Stimulated activated CD8-positive, alpha-beta memory T cell treated with anti-CD3 and anti-CD28 coated beads, Interleukin-12 subunit alpha, Interleukin-12 subunit beta, amount 100 ng/mL, for 1 hour (primary cell): ENCODE data around the gene NOP16.

Source experiments
- DNase-seq: peaks from one replicate; pipeline ENCODE4 v3.0.0-alpha.2; 2020; ENCODE audit warnings: low read depth

NOP16 gene

DNA sequence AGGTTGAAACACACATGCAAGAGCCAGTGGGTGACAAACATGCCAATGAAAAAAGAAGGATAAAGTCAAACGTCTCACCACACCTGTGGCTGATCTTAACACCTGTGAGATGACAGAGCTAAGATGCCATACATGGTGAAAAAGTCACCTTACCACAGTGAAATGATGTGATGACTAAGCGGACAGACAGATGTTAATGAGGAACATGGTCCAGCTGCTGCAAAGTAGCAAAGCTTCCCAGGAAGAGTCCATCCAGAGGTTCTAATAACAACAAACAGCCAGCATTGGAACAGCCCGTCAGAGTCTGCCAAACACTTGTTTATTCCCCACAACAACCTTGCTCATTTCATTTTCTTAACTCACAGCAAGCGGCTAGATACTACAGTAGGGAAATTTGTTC, 28.7 kb downstream of the NOP16 start:
- no peak for DNase-seq

DNA sequence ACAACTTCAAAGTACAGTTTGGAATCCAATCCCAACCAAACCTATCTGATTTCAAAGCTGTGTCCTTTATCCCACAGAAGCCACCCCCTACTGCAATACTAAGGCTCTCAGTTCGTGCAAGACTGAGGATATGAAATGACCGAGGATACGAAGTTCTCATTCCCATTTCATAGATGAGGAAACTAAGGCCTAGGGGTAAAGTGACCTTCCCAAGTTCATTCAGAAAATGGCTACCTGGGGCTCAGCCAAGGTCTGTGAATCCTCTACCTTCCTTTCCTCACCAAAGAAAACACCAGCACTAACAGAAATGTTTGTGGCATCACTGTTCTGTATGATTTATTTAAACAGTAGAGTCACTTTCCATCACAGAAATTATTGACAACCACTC, 32.2 kb downstream of the NOP16 start:
- DNase-seq, result no peak

DNA sequence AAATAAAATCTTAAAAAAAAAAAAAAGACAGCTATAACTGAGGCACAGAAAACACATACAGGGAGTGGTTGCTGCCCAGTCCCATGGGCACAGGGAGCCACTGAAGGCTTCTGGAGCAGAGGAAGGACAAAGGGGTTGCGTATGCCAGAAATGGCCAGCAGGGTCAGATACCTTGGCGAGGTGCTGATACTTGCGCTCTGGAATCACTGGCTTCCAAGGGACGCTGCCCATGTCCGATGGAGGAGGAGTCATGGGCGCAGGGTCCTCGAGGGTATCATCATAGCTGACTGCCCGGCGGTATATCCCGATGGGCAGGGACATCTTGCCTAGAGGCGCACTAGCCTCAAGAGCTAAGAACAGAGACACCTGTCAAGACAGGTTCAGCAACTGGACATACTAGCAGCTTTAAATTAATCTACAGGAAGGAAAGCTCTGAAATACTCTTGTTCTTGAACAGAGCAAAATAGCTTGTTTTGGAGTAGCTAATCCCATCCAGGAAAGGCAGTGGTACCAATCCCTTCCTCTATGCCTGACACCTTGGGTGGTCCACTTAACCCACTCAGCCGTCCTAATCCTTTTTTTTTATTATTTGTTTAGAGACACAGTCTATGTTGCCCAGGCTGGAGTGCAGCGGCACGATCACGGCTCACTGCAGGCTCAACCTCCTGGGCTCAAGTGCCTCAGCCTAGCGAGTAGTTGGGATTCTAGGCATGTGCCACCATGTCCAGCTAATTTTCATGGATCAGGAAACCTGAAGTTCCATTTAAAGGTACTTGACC, 32.8 kb downstream of the NOP16 start:
- no peak for DNase-seq

DNA sequence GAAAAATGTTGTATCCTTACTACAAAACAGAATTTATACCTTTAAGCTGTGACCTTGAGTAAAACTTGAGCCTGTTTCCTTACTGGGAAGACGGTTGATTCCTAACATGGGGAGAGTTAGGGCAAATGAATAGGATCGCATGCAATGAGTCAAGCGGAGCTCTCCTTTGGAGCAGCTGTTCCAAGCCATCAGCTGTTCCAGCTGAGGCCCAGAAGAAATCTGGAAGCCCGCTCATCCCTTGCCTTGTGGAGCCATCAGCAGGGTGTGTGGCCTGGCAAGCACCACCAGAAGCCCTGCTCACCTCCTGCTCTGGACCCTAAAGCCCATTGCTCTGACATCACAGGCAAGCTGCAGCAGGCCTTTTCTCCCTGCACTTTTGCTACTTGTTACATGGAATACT, 34.9 kb downstream of the NOP16 start:
- no peak for DNase-seq

DNA sequence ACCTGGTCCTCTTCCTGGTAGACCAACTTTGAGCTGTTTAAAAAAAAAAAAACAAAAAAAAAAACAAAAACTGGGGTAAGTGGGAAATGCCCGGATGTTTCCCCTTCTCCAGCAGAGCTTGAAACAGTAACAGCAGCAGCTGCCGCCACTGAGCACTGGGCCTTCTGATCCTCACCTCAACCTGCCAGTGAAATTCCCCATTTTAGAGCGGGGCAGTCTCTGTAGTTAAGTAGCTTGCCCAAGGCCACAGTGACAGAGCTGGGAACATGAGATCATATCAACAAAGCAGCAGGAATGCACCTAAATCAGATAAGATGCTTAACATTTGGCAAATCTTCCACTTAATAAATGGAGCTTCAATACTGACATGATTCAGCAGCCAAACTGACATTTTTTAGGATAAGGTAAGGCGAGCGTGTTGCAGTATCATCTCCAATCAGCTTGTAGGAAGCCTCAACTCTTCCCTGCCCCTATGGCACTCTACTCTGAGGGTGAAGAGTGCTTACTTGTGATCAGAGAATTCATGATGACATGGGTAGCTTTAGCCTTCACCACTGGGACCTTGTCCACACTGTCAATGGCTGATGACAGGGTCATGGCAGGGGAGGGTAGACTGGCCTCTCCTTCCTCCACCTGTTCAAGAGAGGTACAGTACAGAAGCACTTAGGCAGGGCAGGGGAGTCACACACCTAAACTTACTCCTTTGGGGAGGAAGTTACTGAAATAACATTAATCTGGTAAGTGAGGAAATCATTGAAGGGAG, 36.1 kb downstream of the NOP16 start:
- no peak for DNase-seq

DNA sequence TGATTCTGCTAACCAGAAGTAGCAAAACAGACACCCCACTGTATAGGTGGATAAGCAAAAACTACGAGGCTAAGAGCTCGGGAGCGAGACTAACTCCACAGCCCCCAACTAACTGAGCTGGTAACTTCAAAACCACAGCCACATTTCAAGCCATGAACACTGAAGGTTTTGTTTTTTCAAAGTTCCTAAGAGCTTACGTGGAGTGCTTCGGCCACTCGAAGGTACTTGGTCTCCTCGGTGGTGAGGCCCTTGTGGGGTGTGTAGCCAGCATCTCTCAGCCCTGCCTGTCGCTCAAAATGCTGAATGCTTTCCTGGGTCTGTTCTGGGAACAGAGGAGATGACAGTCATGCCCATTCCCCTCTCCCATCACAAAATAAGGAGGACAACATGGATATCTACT, 38.0 kb downstream of the NOP16 start:
- DNase-seq, result no peak

DNA sequence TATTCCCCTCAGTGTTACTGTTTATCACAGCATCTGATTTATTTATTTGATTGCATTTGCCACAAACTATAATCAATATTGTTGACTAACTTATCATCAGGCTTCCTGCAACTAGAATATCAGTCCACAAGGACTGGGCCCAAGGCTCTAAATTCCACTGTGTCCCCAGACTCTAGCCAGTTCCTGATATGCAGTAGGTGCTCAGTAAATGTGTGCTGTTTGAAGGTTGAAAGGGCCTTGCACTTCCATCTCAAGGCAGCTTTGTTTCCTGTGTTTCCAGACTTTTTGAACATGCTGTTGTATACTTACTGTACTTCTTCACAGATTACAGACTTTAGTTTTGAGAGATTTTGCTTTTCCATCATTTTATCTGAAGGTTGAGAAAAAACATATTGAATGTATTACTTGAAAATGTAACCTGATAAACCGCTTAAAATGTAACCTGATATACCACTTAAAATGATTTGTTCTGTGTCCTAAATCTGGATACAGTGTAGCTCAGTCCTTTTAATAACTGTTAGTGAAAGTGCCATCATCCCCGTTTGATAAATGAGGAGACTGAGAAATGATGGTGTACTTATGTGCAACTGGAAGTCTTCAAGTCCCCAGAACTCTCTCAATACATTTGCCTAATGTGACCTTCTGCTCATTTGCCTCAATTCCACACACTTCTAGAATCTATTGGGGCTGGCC, 45.5 kb downstream of the NOP16 start:
- DNase-seq, result no peak

DNA sequence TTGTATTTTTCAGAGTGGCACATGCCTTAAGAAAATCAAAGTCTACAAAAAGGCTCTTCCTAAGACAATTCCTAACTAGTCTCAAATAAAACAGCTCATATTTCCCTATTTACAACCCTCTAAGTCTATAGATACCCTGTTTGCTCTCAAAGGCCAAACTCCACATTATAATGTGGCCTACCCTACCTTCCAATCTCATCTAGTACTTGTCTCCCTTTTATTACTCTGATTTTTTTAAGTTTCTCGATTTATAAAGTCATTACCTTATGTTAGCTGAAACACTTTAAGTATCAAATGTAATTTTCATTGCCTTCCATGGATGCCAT, 46.3 kb downstream of the NOP16 start:
- DNase-seq, result no peak

DNA sequence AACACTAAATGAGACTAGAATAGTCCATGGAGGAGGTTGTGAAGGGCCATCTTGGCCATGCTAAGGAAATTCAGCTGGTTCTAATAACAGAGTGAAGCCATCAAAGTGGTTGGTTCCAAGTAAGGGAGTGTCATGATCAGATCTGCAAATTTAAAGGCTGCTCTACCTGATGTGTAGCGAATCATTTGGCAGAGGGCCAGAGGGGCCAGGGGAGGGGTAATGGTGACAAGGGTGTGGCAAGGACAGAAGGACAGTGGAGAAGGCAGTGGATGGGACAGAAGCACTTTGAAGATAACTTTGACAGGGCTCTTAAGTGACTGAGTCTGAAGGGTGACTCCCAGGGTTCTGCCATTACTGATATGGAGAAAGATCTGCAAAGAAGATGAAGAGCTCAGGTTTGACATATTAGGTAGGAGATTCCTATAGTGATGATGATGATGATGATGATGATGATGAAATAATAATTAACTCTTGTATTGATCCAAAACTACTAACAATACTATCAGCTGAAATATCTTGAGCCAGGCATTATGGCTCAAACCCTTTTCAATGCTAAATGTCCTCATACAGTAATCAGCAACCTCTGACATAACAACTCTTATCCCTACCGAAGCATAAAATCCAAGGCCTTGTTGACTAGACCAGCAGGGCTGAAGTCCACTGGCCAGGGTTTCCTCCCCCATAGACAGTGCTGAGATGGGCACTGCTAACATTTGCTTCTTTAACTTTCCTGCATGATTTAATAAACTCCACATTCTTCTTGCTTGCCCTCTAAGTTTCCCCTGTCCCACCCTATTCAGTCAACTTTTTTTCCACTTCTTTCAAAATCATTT, 46.9 kb downstream of the NOP16 start:
- DNase-seq, result no peak

DNA sequence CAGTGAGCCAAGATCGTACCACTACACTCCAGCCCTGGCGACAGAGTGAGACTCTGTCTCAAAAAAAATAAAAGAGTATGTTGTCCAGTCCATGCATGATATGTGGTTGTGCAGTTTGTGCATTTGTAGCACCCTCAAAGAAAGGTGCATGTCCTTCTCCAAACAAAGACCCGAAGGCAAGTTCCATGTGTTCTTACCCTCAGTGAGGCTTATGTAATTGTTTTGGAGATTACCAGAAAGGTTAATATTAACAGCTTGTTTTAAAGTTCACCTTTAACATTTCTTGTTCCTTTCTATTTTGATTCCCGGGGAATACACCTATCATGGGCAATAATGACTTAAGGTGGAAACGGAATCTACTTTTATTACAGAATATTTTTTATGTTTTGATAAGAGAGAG, 49.1 kb downstream of the NOP16 start:
- DNase-seq, result no peak

DNA sequence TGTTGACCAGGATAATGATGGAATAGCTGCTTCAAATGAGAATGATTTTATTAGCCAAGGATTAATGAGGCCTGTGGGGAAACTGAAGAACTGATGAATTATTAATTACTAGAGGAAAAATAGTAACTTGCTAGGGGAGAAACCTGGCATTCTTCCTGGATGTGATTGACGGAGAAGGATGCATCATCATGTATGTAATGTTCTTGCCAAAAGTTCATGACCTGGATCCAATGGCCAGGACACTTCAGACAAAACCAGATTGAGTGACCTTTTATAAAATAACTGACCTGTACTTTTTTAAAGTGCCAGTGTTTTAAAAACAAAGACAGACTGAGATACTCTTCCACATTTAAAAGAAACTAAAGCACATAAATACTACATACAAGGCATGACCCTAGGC, 50.5 kb downstream of the NOP16 start:
- DNase-seq, result no peak

DNA sequence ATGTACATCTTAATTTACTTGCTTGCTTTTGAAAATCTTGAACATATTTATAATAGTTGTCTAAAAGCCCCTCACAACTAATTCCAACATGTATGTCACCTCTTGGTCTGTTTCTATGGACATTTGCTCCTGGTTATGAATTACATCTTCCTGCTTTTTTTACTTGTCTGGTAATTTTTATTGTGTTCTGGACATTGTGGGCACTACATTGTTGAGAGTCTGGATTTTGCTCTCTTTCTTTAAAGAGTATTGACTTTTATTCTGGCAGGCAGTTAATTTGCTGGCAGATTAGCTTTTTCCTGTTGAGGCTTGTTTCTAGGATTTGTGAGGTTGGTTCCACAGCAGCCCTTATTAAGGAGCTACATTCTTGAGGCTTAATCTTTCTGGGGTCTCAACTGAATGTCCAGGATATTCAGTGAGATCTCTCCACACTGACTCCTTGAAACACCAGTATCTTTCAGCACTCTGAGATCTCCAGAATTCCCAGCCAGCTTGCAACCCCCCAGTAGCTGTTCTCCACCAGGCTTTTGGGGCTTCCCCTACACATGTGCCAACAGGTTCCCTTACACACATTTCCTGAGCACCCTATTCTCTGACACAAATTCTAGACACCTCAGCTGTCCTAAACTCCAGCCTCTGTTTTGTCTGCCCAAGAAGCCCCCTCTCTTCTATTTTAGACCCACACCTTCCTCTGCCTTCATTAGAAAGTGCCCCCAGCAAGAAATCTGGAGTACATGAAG, 54.2 kb downstream of the NOP16 start:
- no peak for DNase-seq
